Loucy (cell line): Measurements from ENCODE around the gene DHRSX.

Source experiments
- EZH2phosphoT487 ChIP-seq: fragments of 200-600 bp; IDR thresholded peaks from 2 replicates; pipeline ENCODE4 v1.6.1; 2018; ENCODE audit warnings: antibody characterized with exemption, mild to moderate bottlenecking, moderate library complexity, borderline replicate concordance
- TF ChIP-seq, protein P1 (sequence below): fragments of 200-600 bp; sonication (generic); conservative IDR thresholded peaks from 2 replicates; pipeline ENCODE4 v1.5.1; 2014; ENCODE audit warnings: mild to moderate bottlenecking, antibody characterized with exemption, low read length

DNA sequence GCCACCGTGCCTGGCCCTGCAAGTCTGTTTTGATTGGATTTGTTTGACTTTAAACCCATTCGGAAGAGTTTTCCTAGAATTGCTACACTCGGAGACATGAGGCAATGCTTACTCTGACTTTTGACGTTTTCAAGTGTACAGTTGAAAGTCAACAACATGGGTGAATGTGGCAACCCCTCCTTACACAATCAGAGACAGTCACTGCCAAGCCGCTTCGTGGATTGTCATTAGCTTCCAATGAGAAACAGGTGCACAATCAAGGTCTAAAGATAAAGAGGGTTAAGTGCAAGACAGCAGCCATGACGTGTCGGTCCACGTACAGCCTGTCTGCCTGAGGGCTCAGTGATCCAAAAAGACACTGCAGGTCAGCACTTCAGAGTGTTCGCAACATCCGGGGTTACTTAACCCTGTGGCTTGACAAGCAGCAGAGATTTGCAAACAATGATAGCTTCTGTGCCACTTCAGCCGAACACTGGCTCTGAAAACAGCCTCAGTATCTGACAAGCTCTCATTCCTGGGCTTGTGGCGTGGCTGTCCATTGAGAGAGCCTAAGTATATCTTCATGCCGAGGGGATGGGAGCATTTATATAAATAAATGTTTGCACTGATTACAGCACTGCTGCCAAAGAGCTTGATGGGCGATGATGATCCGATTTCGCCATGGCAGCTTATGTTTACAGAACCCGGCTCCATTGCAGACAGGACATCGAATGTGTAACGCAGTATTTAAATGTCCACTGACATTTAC is 180.0 kb downstream of the DHRSX start:
- TF ChIP-seq, protein P1, sequence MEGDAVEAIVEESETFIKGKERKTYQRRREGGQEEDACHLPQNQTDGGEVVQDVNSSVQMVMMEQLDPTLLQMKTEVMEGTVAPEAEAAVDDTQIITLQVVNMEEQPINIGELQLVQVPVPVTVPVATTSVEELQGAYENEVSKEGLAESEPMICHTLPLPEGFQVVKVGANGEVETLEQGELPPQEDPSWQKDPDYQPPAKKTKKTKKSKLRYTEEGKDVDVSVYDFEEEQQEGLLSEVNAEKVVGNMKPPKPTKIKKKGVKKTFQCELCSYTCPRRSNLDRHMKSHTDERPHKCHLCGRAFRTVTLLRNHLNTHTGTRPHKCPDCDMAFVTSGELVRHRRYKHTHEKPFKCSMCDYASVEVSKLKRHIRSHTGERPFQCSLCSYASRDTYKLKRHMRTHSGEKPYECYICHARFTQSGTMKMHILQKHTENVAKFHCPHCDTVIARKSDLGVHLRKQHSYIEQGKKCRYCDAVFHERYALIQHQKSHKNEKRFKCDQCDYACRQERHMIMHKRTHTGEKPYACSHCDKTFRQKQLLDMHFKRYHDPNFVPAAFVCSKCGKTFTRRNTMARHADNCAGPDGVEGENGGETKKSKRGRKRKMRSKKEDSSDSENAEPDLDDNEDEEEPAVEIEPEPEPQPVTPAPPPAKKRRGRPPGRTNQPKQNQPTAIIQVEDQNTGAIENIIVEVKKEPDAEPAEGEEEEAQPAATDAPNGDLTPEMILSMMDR, result no peak
- no peak for TF ChIP-seq EZH2phosphoT487
